Measurements from ENCODE around the gene HOXA9.
A peak's percentile ranks its signal among the peaks of the same experiment; 100 is the strongest.

The HOXA9 gene

GRCh38 chr7:27165089-27165995, at the start of gene HOXA9 (continued):
- TF ChIP-seq ZNF518A (tag by site-specific recombination; conservative IDR thresholded peaks at IDR 0.05; ENCODE audit: low read depth) (peak; percentile 42; the same call in 1 of the 2 replicates), ZNF513 (tag by site-specific recombination; IDR thresholded peaks at IDR 0.05) (peak; percentile 47; the same call in 1 of the 2 replicates), KLF7 (tag by site-specific recombination; IDR thresholded peaks at IDR 0.05; ENCODE audit: borderline replicate concordance) (peak; percentile 91), ZNF692 (tag by site-specific recombination; IDR thresholded peaks at IDR 0.05) (0 out of 2 replicates have a peak, but pooled peaks have one; percentile 44), ELK4 (IDR thresholded peaks at IDR 0.05; ENCODE audit: borderline replicate concordance, low read depth, low read length) (no peak), SP2 (tag by site-specific recombination; IDR thresholded peaks at IDR 0.05) (peak; percentile 59), ZNF132 (tag by site-specific recombination; IDR thresholded peaks at IDR 0.05; ENCODE audit: borderline replicate concordance) (no peak), ZNF112 (tag by site-specific recombination; IDR thresholded peaks at IDR 0.05) (no peak), HOXA7 (CRISPR knock-in tag; IDR thresholded peaks at IDR 0.05; ENCODE audit: borderline replicate concordance) (no peak), FEZF1 (tag by site-specific recombination; IDR thresholded peaks at IDR 0.05) (peak; percentile 100), ZNF239 (tag by site-specific recombination; IDR thresholded peaks at IDR 0.05) (0 out of 2 replicates have a peak, but pooled peaks have one; percentile 24), ZIC2 (tag by site-specific recombination; IDR thresholded peaks at IDR 0.05) (peak; percentile 71), ZFP69B (tag by site-specific recombination; IDR thresholded peaks at IDR 0.05) (peak; percentile 53; the same call in 1 of the 2 replicates), ZNF148 (tag by site-specific recombination; IDR thresholded peaks at IDR 0.05; ENCODE audit: borderline replicate concordance) (no peak), ZNF394 (tag by site-specific recombination; IDR thresholded peaks at IDR 0.05; ENCODE audit: borderline replicate concordance) (peak; percentile 66), MZF1 (tag by site-specific recombination; IDR thresholded peaks at IDR 0.05; ENCODE audit: borderline replicate concordance) (peak; percentile 50; the same call in 1 of the 2 replicates), ZBTB1 (tag by site-specific recombination; IDR thresholded peaks at IDR 0.05) (peak; percentile 74; the same call in 1 of the 2 replicates), ZNF184 (tag by site-specific recombination; IDR thresholded peaks at IDR 0.05) (0 out of 2 replicates have a peak, but pooled peaks have one; percentile 59), ZNF639 (tag by site-specific recombination; IDR thresholded peaks at IDR 0.05) (peak; percentile 91), ZSCAN30 (tag by site-specific recombination; IDR thresholded peaks at IDR 0.05) (peak; percentile 67), ZNF585B (tag by site-specific recombination; IDR thresholded peaks at IDR 0.05) (no peak), ZBTB48 (tag by site-specific recombination; IDR thresholded peaks at IDR 0.05) (no peak), ZNF544 (tag by site-specific recombination; IDR thresholded peaks at IDR 0.05) (no peak), SCRT2 (tag by site-specific recombination; IDR thresholded peaks at IDR 0.05) (peak; percentile 58), ZNF266 (tag by site-specific recombination; IDR thresholded peaks at IDR 0.05; ENCODE audit: low read depth) (no peak)
